HG03097 (cell line): ENCODE data around the gene ANKRD37.
"Not testable (repeated sequence)": the region's sequence is repeated elsewhere in the genome, so short reads cannot be mapped to it uniquely, and the experiment has no call there.

Experiments used
- ATAC-seq: cut with Tn5 transposase; IDR thresholded peaks from one replicate; pipeline ENCODE4 v1.9.1; 2021; ENCODE audit not compliant: unreplicated experiment, low FRiP score

Gene ANKRD37

GRCh38 chr4:185396724-185397385 is at the start of gene ANKRD37:
Gene ANKRD37 (plus strand): TSS chr4:185396841. CDS start chr4:185396924, 83 bp downstream.
- no peak for ATAC-seq

- ATAC-seq = no peak
These were observed 49.6 kb upstream of the ANKRD37 start for GRCh38 chr4:185346975-185347601.

- no peak for ATAC-seq
These were observed 45.0 kb upstream of the ANKRD37 start for GRCh38 chr4:185351691-185352090.

- ATAC-seq = no peak
These were observed 44.4 kb upstream of the ANKRD37 start for GRCh38 chr4:185352202-185352601.

- no peak for ATAC-seq
These were observed 43.9 kb upstream of the ANKRD37 start for GRCh38 chr4:185352741-185353140.

- no peak for ATAC-seq
These were observed 39.4 kb upstream of the ANKRD37 start for GRCh38 chr4:185357211-185357610.

- ATAC-seq = no peak
These were observed 38.8 kb upstream of the ANKRD37 start for GRCh38 chr4:185357733-185358440.

GRCh38 chr4:185358514-185358913 is 38.1 kb upstream of the ANKRD37 start:
- ATAC-seq = no peak

- ATAC-seq = no peak
These were observed 37.7 kb upstream of the ANKRD37 start for GRCh38 chr4:185358959-185359358.

- ATAC-seq = no peak
These were observed 36.7 kb upstream of the ANKRD37 start for GRCh38 chr4:185359767-185360446.

- ATAC-seq = no peak
These were observed 34.8 kb upstream of the ANKRD37 start for GRCh38 chr4:185361872-185362271.

GRCh38 chr4:185362570-185362969 is 34.1 kb upstream of the ANKRD37 start:
- ATAC-seq = not testable (repeated sequence)

- no peak for ATAC-seq
These were observed 33.4 kb upstream of the ANKRD37 start for GRCh38 chr4:185363251-185363650.

GRCh38 chr4:185364886-185365285 is 31.8 kb upstream of the ANKRD37 start:
- no peak for ATAC-seq

GRCh38 chr4:185369731-185370130 is 26.9 kb upstream of the ANKRD37 start:
- ATAC-seq = no peak

GRCh38 chr4:185370268-185370949 is 26.2 kb upstream of the ANKRD37 start:
- no peak for ATAC-seq

GRCh38 chr4:185371702-185372101 is 24.9 kb upstream of the ANKRD37 start:
- no peak for ATAC-seq

- no peak for ATAC-seq
These were observed 22.6 kb upstream of the ANKRD37 start for GRCh38 chr4:185374027-185374426.

- ATAC-seq = no peak
These were observed 22.1 kb upstream of the ANKRD37 start for GRCh38 chr4:185374573-185374972.

- ATAC-seq = no peak
These were observed 18.4 kb upstream of the ANKRD37 start for GRCh38 chr4:185378264-185378663.
